ENCODE measurements around the gene HGS. TPM values are rescaled to one million over a fixed set of nuclear protein-coding genes. Genes with fewer than 3 reads are reported as not detected.

The HGS gene
- total RNA-seq, 1 experiment from 2014 or later = 160 TPM

DNA sequence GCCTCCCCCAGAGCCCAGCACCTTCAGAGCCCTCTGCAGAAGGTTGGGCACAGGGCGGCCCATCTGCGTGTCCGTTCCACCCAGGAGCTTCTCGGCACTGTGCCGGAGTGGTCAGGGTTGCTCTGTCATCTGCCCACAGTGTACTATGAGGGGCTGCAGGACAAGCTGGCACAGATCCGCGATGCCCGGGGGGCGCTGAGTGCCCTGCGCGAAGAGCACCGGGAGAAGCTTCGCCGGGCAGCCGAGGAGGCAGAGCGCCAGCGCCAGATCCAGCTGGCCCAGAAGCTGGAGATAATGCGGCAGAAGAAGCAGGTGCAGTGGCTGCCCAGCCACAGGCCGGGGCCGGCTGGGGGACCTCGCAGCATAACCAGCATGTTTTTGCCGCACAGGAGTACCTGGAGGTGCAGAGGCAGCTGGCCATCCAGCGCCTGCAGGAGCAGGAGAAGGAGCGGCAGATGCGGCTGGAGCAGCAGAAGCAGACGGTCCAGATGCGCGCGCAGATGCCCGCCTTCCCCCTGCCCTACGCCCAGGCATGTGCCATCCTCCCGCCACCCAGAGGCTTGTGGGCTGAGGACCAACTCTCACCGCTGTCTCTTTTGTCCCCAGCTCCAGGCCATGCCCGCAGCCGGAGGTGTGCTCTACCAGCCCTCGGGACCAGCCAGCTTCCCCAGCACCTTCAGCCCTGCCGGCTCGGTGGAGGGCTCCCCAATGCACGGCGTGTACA, 12.6 kb downstream of the HGS start:
- H3K27me3 Mint-ChIP-seq (ENCODE audit: insufficient read depth, unreplicated experiment) = no peaks in the 10 kb centered on the region
- no peak for DNase-seq (ENCODE audit: unreplicated experiment)
- POLR2A ChIA-PET = interaction anchor here (0.6 to 3.3 kb wide), 3 partner anchors 12 to 85 kb away, joined by 3 to 19 read pairs (median 5); partner anchors contain the start of genes ARL16, CCDC137, HGS and OXLD1
- H3K27ac Mint-ChIP-seq (ENCODE audit: low read depth, unreplicated experiment) = no peak overlapping the region
- H3K9me3 Mint-ChIP-seq (ENCODE audit: unreplicated experiment) = no peaks in the 10 kb centered on the region
- intact Hi-C loops (cut with micrococcal nuclease) = no loop called here
- CTCF ChIA-PET = no interaction called here
- H3K36me3 Mint-ChIP-seq (ENCODE audit: insufficient read depth, unreplicated experiment) = peaks cover 58% of the 10 kb centered on the region
- no peak overlapping the region for H3K4me3 Mint-ChIP-seq (ENCODE audit: unreplicated experiment)
- TF ChIP-seq, protein P1, sequence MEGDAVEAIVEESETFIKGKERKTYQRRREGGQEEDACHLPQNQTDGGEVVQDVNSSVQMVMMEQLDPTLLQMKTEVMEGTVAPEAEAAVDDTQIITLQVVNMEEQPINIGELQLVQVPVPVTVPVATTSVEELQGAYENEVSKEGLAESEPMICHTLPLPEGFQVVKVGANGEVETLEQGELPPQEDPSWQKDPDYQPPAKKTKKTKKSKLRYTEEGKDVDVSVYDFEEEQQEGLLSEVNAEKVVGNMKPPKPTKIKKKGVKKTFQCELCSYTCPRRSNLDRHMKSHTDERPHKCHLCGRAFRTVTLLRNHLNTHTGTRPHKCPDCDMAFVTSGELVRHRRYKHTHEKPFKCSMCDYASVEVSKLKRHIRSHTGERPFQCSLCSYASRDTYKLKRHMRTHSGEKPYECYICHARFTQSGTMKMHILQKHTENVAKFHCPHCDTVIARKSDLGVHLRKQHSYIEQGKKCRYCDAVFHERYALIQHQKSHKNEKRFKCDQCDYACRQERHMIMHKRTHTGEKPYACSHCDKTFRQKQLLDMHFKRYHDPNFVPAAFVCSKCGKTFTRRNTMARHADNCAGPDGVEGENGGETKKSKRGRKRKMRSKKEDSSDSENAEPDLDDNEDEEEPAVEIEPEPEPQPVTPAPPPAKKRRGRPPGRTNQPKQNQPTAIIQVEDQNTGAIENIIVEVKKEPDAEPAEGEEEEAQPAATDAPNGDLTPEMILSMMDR (IDR thresholded peaks at IDR 0.05; ENCODE audit: unreplicated experiment) = no peak
- BruUV-seq (replicated peaks) = TSS peak; percentile 29
- peaks cover 6% of the 10 kb centered on the region for H3K4me1 Mint-ChIP-seq (ENCODE audit: insufficient read depth, unreplicated experiment)

DNA sequence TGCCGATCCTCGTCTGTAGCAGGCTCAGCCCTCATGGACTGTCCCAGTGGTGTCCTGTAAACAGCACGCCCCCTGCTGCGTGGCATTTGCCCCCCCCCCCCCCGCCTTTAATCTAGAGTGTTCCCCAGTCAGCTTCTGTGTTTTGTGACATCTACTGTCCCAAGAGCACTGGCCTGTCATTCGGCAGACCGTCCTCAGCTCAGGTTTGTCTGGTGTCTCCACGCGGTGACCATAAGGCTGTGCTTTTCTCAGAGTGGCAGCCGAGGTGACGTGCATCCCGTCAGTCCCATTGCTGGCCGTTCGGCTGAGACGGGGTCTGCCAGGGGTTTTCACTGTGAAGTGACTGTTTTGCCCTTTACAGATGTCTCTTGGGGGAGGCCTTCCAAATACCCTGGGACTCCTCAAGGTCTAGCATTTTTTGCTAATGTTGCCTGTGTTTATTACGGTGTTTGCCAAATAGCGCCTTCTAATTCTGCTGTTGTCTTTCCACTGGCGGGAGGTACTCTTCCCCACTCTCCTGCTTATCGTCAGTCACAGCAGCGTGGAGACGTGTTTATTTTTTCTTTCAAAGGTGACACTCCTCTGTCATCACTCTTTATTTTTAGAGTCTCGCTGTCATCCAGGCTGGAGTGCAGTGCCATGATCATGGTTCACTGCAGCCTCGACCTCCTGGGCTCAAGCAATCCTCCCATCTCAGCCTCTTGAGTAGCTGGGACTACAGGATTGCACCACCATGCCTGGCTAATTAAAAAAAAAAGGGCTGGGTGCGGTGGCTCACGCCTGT, 13.6 kb downstream of the HGS start:
- CTCF ChIA-PET = no interaction called here
- no peaks in the 10 kb centered on the region for H3K27me3 Mint-ChIP-seq (ENCODE audit: insufficient read depth, unreplicated experiment)

DNA sequence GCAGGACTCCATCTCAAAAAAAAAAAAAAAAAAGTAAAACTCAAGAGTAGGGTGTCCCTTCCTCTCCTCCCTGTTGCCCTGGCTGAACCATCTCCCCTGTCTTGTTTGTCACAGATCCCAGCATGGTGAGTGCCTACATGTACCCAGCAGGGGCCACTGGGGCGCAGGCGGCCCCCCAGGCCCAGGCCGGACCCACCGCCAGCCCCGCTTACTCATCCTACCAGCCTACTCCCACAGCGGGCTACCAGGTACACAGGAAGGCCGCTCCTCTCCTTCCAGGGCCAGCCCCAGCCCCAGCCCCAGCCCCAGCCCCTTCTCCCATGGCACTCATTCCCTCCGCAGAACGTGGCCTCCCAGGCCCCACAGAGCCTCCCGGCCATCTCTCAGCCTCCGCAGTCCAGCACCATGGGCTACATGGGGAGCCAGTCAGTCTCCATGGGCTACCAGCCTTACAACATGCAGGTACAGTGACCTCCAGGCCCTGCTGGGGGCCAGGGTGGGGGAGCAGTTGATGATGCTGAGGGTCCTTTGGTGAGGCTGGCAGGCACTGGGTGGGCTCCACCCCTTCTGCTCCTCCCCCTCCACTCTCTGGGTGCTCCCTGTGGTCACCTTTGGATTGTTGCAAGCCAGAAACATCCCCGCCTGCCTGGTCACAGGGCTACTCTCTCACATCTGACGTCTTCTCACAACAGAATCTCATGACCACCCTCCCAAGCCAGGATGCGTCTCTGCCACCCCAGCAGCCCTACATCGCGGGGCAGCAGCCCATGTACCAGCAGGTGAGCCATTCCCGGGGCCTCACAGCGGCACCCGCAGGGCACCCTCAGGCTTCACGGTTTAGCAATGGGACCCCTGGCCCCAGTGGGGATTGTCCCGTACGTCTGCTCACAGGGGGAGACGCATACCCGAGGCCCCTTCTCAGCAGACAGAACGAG, 16.8 kb downstream of the HGS start:
- H3K36me3 Mint-ChIP-seq (ENCODE audit: insufficient read depth, unreplicated experiment) = peaks cover 67% of the 10 kb centered on the region
- H3K27ac Mint-ChIP-seq (ENCODE audit: low read depth, unreplicated experiment) = peak overlapping the region; percentile 97
- CTCF ChIA-PET = interaction anchor here (0.7 to 1.6 kb wide), 2 partner anchors 9 to 25 kb away, joined by 3 to 8 read pairs; no protein-coding TSS in a partner anchor
- POLR2A ChIA-PET = interaction anchor here (0.5 to 3.9 kb wide), 5 partner anchors 12 to 188 kb away, joined by 3 to 122 read pairs (median 8); partner anchors contain the start of genes ACTG1, ARL16, CCDC137 and HGS
- H3K9me3 Mint-ChIP-seq (ENCODE audit: unreplicated experiment) = no peaks in the 10 kb centered on the region
- no peaks in the 10 kb centered on the region for H3K27me3 Mint-ChIP-seq (ENCODE audit: insufficient read depth, unreplicated experiment)
- no TSS peak for BruUV-seq (replicated peaks)
- intact Hi-C loops (cut with micrococcal nuclease) = no loop called here
- no peak for DNase-seq (ENCODE audit: unreplicated experiment)
- TF ChIP-seq, protein P1 (IDR thresholded peaks at IDR 0.05; ENCODE audit: unreplicated experiment) = no peak
- peaks cover 12% of the 10 kb centered on the region for H3K4me1 Mint-ChIP-seq (ENCODE audit: insufficient read depth, unreplicated experiment)
- H3K4me3 Mint-ChIP-seq (ENCODE audit: unreplicated experiment) = no peak overlapping the region

More for the DNA sequence above, 13.6 kb downstream of the HGS start:
- Mint-ChIP-seq H3K36me3 (ENCODE audit: insufficient read depth, unreplicated experiment) (peaks cover 61% of the 10 kb centered on the region), H3K9me3 (ENCODE audit: unreplicated experiment) (no peaks in the 10 kb centered on the region), H3K4me1 (ENCODE audit: insufficient read depth, unreplicated experiment) (peaks cover 6% of the 10 kb centered on the region), H3K4me3 (ENCODE audit: unreplicated experiment) (no peak overlapping the region), H3K27ac (ENCODE audit: low read depth, unreplicated experiment) (no peak overlapping the region)
- no peak for DNase-seq (ENCODE audit: unreplicated experiment)
- TF ChIP-seq, protein P1 (IDR thresholded peaks at IDR 0.05; ENCODE audit: unreplicated experiment) = no peak
- intact Hi-C loops (cut with micrococcal nuclease) = no loop called here
- POLR2A ChIA-PET = interaction anchor here (3.3 kb wide), 1 partner anchor 13 kb away, joined by 19 read pairs; the partner anchor contains the start of genes ARL16 and HGS
- no TSS peak for BruUV-seq (replicated peaks)

Measured in MCF 10A (cell line).